GM20431 (cell line): ENCODE measurements around the gene PLP1.

Experiments
- in situ Hi-C: fragments of 300-500 bp; cut with MseI, MboI; formaldehyde crosslinking; loops from one replicate; pipeline ENCODE4 v1.15.0; 2020; ENCODE audit warnings: low sequenced_read_pairs; ENCODE audit not compliant: unreplicated experiment

Gene PLP1

DNA sequence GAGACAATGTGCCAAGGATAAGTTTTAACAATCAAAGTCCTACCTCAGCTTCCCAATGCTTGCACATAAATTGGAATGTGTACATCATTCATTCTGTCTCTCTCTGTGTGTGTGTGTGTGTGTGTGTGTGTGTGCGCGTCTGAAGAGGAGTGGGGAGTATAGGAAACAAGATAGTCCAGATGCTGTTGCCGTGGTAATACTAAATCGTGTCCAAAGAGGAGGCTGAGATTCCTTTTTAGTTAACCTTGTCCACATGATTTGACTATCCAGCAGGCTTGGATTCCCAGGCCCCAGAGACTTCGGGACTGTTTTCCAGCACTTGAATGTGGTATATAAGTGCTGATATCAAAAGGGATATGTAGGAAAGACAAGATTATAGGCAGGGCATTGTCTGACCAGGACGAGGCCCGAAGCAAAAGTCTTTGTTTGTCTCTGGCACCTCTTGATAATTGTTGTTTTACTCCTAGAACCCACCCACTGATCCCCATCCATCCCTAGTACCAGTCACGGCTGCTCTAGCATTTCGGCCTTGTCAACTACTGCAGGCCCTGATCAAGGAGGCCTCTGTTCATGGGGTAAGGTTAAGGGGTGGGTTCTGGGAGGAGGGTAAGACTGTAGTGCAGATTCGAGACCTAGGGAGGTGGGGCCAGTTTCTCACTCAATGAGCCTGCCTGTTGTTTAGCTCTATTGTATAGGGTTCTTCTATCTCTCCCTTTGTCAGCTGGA lies 3.9 kb downstream of the PLP1 start:
- in situ Hi-C loops, result no loop called here

DNA sequence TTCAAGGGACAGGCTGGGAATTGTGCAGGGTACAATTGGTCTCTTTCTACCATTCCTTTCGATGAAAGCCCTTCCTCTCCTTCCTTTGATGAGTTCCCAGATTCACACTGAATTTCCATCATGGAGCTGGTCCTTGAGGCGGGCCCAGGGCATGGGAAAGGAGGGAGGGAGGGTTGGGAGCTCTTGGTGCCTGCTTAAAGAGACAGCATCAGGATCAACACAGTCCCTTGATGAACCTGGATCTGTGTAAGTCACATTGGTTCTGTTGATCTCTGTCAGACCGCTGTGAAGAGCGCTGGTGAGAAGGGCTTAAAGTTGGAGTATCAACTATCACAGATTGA lies 4.4 kb downstream of the PLP1 start:
- in situ Hi-C loops, result no loop called here

DNA sequence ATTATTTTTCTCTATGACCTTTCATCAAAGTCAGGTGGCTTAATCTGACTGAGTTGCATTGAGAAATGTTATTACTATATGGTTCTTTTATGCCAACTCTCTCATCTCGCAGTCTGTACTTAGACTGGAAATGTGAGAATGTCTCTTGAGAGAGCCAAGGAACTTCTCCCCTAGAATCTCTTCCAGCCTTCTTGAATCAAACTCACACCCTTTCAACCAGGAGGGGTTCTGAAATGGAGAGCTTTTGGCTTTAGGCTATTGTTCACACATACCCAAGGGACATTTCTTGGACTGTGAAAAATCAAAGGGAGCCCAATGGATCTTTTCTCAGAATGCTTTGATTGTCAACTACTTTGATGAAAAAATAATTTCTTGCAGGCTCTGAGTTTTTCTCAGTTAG lies 5.1 kb downstream of the PLP1 start:
- in situ Hi-C loops, result no loop called here

DNA sequence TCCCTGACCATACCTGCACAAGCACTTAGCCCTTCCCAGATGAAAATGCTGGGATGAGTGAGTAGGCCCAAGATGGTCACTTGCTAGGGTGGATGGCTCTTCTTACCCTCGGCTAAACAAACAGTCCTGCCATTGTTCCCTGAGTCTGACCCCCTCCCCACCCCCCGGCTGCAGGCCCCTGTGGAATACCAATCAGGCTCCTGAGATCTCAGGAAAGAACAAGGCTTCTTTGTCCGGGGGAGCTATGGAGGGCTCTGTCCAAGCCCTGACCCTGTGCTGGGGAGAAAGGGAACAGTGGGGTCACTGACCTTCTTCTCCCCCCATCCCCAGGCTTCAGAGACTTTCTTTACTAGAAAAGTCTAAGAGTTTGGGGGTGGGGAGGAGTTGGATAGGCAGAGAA lies 6.0 kb downstream of the PLP1 start:
- in situ Hi-C loops, result no loop called here

DNA sequence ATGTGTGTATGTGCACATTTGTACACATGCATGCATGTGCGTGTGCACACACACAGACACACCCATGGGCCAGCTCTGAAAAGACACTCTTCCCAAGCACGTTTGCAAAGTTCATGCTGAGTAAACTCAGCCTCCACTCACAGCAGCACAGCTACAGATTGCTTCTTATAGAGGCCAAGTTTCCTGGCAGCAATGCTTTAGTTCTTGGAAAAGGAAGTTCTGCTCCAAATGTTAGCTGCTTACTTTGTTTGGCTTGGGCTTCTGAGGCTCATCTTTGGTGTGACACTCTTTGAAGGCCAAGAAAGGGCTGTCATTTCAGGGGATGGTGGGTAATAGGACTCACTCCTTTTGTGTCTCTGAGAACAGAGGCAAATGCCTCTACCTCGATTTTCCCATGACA lies 6.6 kb downstream of the PLP1 start:
- in situ Hi-C loops, result no loop called here

DNA sequence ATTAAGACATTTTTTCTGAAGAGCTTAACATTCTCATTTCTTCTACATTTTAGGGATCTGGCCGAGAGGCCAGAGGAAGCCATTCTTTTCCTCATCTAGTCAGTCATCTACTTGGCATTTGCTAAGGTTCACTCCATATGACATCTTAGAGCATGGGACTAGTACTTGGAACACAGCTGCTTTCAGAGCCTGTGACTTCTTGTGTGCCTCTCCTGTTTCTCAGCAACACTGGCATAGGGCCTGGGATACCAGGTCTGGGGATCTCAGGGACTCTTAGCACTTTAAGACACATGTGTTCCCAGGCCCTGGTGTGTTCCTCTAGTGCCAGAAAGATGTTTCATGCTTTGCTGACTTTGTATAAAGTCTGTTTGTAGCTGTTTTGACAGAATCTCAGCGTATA lies 7.3 kb downstream of the PLP1 start:
- in situ Hi-C loops, result no loop called here

DNA sequence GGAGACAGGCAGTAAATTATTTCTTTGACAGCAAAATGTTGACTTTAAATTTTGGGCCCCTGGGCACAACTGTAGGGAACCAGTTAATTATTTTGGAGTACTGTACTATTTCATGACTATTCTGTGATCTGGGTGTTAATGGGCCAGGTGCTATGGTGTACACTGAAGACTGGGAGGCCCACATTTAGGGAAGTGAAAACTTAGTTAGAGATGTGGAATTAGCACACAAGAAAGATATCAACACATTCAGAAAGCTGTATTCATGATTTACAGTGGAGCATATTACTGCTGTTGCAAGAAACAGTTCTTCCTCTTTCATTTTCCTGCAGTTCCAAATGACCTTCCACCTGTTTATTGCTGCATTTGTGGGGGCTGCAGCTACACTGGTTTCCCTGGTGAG lies 12.4 kb downstream of the PLP1 start:
- in situ Hi-C loops, result no loop called here

DNA sequence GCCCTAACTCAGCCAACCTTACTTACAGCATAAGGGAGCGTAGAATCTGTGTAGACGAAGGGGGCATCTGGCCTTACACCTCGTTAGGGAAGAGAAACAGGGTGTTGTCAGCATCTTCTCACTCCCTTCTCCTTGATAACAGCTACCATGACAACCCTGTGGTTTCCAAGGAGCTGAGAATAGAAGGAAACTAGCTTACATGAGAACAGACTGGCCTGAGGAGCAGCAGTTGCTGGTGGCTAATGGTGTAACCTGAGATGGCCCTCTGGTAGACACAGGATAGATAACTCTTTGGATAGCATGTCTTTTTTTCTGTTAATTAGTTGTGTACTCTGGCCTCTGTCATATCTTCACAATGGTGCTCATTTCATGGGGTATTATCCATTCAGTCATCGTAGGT lies 14.6 kb downstream of the PLP1 start:
- in situ Hi-C loops, result no loop called here

DNA sequence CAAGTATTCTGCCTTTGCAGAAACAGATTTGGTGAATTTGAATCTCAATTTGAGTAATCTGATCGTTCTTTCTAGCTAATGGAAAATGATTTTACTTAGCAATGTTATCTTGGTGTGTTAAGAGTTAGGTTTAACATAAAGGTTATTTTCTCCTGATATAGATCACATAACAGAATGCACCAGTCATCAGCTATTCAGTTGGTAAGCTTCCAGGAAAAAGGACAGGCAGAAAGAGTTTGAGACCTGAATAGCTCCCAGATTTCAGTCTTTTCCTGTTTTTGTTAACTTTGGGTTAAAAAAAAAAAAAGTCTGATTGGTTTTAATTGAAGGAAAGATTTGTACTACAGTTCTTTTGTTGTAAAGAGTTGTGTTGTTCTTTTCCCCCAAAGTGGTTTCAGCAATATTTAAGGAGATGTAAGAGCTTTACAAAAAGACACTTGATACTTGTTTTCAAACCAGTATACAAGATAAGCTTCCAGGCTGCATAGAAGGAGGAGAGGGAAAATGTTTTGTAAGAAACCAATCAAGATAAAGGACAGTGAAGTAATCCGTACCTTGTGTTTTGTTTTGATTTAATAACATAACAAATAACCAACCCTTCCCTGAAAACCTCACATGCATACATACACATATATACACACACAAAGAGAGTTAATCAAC lies 15.3 kb downstream of the PLP1 start:
- in situ Hi-C loops, result no loop called here

DNA sequence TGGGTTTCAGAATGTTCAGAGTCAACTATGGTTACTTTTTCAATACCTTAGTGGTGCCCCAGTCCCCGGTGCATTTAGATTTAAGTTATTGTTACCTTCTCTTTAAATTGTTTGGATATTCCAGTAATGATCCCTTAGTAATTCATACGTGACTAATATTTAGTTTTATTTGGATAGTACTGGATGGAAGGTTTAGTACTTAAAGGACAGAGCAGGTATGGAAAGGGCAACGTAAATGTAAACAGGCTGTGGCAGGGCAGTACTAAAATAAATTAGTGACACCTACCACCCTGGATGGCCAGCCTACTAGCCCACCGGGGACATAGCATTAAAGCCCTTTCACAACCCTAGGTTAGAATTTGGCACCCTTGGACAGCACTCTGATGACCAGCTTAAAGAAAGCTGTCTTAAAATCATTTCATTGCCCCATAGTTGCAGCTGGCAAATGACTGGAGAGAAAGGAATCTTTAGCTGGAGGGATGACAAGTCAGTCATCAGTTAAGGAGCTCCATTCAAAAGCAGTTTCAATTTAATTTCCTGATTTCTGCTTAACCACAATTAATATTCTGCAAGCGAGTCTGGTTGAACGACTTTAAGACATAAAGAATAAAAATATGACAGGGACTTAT lies 16.4 kb downstream of the PLP1 start:
- in situ Hi-C loops, result no loop called here

DNA sequence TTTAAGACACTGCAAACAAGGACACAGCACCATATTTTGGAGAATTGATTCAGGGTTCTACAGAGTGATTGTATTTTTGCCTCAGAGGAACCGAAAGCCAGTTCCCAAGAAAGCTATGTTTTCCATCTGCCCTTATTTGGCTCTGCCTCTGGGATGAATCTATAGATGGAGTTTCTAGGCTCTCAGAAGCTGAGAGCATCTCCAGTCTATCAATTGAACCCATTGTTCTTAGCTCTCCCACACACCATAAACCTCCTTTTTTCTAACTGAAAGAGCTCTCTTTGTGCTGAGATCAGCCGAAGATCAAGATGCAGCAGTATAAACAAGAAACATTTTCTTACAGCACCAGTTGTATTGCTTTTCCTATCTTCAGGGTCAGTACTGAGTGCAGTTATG lies 16.9 kb downstream of the PLP1 start:
- in situ Hi-C loops, result no loop called here

DNA sequence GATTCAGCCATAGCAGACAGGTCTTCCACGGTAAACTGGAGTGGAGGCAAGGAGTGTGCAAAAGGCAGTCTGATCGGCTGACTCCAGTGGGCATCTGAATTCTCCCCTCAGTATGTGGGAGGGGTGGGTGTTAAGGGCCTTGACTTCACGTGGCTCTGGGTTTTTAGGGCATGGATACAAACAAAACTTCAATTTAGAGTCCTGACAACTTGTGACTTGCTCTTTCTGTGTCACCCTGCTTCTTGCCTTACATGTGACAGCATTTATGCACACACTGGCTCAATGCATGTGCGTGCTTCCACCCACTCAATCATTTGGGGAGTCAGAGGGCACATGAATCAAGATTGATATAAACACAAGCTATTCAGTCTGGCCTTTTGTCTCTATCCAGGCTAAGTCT lies 17.5 kb downstream of the PLP1 start:
- in situ Hi-C loops, result no loop called here

DNA sequence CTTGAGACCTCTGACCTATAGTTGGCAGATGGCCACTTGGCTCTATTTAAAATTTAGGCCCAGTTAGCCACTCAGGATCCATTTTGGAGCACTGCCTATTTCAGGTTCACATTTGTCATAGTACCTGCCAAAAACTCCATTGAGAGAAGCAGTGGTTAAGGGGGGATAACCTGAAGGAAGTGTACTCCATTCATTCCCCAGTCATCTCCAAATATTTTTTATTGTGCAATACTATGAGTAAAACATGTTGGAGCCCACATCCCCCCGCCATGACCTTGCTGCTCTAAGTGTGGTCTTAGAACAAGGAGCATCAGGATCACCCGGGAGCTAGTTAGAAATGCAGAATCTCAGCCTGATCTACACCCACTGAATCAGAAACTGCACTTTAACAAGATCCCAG lies 21.1 kb downstream of the PLP1 start:
- in situ Hi-C loops, result no loop called here

DNA sequence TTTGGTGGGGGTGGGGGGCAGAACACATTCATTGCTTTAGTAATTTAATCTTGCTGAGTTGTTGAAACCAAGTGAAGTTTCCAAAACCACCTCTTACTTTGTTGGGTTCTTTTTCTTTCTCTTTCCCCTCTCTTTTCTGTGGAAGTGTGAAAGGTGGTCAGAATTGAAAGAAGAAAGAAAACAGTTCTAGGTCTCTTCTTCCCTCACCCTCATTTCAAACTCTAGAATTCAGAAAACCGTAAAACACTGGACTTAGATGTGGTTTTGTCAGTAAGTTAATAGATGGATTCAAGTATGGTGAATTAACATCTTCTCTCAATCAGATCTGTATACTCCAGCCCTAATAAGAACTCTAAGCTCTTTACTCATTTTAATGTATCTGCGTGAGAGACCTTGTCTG lies 23.7 kb downstream of the PLP1 start:
- in situ Hi-C loops, result no loop called here

DNA sequence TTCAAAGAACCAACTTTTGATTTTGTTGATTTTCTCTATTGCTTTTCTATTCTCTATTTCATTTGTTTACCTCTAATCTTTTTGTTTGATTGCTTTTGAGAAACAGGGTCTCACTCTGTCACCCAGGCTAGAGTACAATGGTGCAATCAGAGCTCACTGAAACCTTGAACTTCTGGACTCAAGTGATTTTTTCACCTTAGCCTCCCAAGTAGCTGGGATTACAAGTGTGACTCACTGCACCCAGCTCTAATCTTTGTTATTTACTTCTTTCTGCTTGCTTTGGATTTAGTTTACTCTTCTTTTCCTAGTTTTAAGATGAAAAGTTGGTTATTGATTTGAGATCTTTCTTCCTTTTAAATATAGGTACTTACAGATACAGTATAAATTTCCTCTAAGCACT lies 29.2 kb downstream of the PLP1 start:
- in situ Hi-C loops, result no loop called here

DNA sequence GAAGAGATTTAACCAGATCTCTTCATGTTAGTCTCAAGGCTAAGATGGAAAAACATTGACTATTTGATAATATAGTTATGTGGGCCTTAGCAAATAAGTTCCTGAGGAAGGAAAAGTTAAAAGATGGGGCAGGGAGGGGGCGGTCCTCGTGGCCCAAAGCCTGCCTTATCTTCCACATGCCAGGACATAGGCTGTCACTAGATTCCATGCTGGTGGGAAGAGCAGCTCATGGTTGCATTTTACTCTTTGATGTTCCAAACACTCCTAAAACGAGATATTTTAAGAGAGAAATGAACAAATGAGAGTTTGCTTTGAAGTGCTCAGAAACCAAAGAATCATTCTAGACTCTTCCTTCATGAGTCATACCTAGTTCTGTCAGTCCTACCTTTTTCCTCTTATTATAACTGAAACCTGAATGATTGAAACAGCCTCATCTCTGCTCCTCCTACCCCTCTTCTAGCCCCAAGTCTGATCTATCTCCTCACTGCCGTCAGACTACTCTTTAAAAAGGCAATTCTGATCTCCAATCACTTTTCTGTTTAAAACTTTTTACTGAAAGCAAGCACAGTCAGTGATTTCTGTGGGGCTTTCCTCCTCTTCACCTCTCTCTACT lies 30.3 kb downstream of the PLP1 start:
- in situ Hi-C loops, result no loop called here

DNA sequence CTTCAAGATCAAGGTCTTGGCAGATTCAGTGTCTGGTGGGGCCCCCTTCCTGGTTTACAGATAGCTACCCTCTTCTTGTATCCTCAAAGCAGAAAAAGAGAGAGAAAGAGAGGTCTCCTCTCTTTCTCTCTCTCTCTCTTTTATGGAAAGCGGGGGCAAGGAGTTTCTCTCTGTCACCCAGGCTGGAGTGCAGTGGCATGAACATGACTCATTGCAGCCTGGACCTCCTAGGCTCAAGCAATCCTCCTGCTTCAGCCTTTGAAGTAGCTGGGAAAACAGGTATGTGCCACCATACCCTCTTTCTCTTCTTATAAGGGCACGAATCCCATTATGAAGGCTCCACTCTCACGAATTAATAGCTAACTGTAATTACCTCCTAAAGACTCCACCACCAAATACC lies 35.2 kb downstream of the PLP1 start:
- in situ Hi-C loops, result loop anchor here (10.0 kb wide), 1 partner anchor 287 kb away; no protein-coding TSS in a partner anchor

DNA sequence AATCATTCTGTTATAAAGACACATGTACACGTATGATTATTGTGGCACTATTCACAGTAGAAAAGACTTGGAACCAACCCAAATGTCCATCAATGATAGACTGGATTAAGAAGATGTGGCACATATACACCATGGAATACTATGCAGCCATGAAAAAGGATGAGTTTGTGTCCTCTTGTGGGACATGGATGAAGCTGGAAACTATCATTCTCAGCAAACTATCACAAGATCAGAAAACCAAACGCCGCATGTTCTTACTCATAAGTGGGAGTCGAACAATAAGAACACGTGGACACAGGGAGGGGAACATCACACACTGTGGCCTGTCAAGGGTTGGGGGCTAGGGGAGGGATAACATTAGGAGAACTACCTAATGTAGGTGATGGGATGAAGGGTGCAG lies 40.5 kb downstream of the PLP1 start:
- in situ Hi-C loops, result loop anchor here (10.0 kb wide), 1 partner anchor 292 kb away; no protein-coding TSS in a partner anchor

DNA sequence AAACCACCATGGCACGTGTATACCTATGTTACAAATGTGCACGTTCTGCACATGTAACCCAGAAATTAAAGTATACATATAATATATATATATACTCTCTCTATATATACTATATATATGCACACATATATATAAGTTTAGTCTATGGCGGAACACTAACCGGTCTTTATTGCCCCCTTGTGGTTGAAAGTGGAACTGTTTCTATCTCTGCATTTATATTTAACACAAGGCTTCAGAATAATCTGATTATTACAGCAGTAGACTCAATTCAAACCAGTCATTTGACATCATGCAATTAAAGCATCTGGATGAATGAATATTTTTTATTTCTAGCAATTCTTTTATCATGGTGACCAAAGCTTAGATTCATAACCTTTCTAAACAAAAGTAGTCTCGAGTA lies 40.9 kb downstream of the PLP1 start:
- in situ Hi-C loops, result loop anchor here (10.0 kb wide), 1 partner anchor 293 kb away; no protein-coding TSS in a partner anchor

DNA sequence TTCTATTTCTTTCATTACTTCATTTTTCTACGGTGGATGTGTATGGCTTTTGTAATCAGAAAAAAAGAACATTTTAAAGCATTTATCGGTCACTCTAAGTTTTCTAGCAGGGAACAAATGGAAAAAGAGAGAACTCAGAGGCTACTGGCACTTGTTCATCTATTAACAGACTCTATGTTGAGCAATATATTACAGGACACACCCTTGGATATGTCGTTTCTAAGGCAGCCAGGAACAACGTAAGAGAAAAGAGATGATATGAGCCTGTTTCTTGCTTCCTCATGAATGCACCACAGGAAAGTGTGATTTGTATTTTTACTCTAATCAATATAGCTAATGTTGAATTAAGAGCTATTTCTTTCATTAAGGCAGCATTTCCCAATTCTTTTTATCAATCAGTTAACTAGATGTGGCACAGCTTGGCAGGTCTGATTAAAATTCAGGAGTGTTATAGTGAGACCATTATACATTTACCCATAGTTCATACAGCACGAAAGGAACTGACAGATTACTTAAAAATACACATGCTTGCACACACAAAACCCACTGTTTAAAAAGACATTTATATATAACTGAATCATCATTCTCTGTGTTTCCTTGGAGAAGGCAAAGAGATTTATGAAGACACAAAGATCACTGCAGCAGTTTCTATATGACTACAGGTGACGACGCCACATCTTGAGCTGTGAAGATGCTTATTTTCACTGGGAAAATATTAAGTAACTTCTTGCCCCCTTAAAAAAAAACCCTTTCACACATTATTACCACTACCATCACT lies 42.4 kb downstream of the PLP1 start:
- in situ Hi-C loops, result loop anchor here (10.0 kb wide), 1 partner anchor 294 kb away; no protein-coding TSS in a partner anchor
